ENCODE results near the gene ZNF747. TPM values are rescaled to one million over a fixed set of nuclear protein-coding genes. Genes with fewer than 3 reads are reported as not detected.

ZNF747 gene
- total RNA-seq, 1 experiment from 2014 or later = 12.3 TPM

DNA sequence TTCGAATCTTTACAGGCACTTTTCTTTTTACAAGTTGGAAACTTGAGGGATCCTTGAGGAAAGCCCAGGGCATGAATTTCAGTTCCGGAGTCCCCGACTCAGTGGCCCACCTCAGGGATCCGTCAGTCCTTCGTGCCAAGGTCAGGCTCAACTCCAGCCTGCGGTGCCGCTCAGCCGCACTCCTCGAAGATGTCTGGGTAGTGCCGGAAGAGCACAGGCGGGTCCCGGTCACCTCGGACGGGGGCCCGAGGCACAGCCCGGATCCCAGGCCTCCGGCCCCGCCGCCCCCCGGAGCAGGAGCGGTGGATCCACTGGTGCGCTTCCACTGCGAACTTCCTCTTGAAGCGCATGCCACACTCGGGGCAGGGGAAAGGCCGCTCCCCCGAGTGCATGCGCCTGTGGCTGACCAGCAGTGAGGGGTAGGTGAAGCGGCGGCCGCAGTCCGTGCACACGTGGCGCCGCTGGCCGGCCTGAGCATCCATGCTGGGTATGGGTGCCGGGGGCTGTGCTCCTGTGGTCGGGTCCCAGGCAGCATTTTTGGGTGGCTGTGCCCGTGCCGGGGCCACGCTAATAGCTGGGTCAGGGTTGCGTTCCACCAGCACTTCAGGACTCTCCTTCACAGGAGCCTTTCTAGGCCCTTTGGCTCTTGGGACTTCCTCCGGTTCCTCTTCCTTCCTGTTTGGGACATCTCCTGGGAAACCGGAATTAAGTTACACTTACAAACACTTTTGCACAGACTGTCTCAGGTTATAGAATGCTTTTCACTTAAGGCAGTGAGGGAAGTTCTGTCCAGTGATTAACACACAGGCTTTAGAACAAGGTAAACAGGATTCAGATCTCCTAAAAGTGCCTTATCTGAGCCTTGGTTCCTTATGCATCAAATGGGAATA is 35.3 kb upstream of the ZNF747 start:
- H3K4me1 Mint-ChIP-seq (ENCODE audit: low read depth, unreplicated experiment) = peaks cover 40% of the 10 kb centered on the region
- H3K27ac Mint-ChIP-seq (ENCODE audit: unreplicated experiment) = peak overlapping the region; percentile 93
- TF ChIP-seq CTCF (IDR thresholded peaks at IDR 0.05; ENCODE audit: unreplicated experiment) = no peak
- H3K4me3 Mint-ChIP-seq (ENCODE audit: low read depth, unreplicated experiment) = peak overlapping the region; percentile 84
- CTCF ChIA-PET = interaction anchor here (1.3 to 2.6 kb wide), 3 partner anchors 9 to 140 kb away, joined by 4 to 12 read pairs (median 12); partner anchors contain the start of gene DCTPP1
- intact Hi-C loops (cut with micrococcal nuclease; ENCODE audit: unreplicated experiment) = loop anchor here (5.0 kb wide), 1 partner anchor 57 kb away; no protein-coding TSS in a partner anchor
- BruUV-seq (replicated peaks) = TSS peak; percentile 27
- H3K27me3 Mint-ChIP-seq (ENCODE audit: unreplicated experiment) = peaks cover 11% of the 10 kb centered on the region
- H3K9me3 Mint-ChIP-seq (ENCODE audit: low read depth, unreplicated experiment) = no peaks in the 10 kb centered on the region
- no peak for DNase-seq
- H3K36me3 Mint-ChIP-seq (ENCODE audit: insufficient read depth, unreplicated experiment) = peaks cover 28% of the 10 kb centered on the region

GRCh38 chr16:30569281-30569680 is 34.6 kb upstream of the ZNF747 start:
- H3K27me3 Mint-ChIP-seq (ENCODE audit: unreplicated experiment) = peaks cover 11% of the 10 kb centered on the region

DNA sequence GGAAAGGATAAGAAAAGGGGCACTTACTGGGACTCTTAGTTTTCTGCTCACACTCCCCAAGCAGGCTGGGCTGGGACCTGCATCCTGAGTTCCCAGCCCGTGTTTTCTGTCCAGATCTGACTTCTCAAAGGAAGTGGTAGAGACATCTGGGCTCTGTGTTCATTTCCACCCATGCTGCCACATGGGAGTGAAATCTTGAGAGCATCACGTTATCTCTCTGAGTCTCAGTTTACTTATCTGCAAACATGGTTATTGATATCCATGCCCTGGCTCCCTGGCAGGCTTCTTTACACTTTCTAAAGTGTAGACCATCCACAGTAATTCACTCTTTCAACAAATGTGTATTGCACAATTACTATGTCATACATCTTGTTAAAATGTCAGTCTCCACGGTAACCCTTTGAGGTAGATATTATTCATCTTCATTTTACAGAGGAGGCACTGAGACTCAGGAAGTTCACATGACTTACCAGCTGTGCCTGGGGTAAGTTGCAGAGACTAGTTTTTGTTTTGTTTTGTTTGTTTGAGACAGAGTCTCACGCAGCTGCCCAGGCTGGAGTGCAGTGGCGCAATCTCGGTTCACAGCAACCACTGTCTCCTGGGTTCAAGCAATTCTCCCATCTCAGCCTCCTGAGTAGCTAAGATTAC is 33.5 kb upstream of the ZNF747 start:
- BruUV-seq (replicated peaks) = no TSS peak
- DNase-seq = no peak
- intact Hi-C loops (cut with micrococcal nuclease; ENCODE audit: unreplicated experiment) = no loop called here
- Mint-ChIP-seq H3K27ac (ENCODE audit: unreplicated experiment) (no peak overlapping the region), H3K4me3 (ENCODE audit: low read depth, unreplicated experiment) (no peak overlapping the region), H3K36me3 (ENCODE audit: insufficient read depth, unreplicated experiment) (peaks cover 24% of the 10 kb centered on the region), H3K9me3 (ENCODE audit: low read depth, unreplicated experiment) (no peaks in the 10 kb centered on the region), H3K27me3 (ENCODE audit: unreplicated experiment) (peaks cover 11% of the 10 kb centered on the region), H3K4me1 (ENCODE audit: low read depth, unreplicated experiment) (peaks cover 27% of the 10 kb centered on the region)
- no peak for TF ChIP-seq CTCF (IDR thresholded peaks at IDR 0.05; ENCODE audit: unreplicated experiment)
- CTCF ChIA-PET = interaction anchor here (0.7 kb wide), 1 partner anchor 70 kb away, joined by 7 read pairs; no protein-coding TSS in a partner anchor

More at GRCh38 chr16:30569281-30569680, 34.6 kb upstream of the ZNF747 start:
- Mint-ChIP-seq H3K27ac (ENCODE audit: unreplicated experiment) (no peak overlapping the region), H3K9me3 (ENCODE audit: low read depth, unreplicated experiment) (no peaks in the 10 kb centered on the region), H3K4me3 (ENCODE audit: low read depth, unreplicated experiment) (no peak overlapping the region), H3K36me3 (ENCODE audit: insufficient read depth, unreplicated experiment) (peaks cover 28% of the 10 kb centered on the region), H3K4me1 (ENCODE audit: low read depth, unreplicated experiment) (peaks cover 33% of the 10 kb centered on the region)
- CTCF ChIA-PET = no interaction called here
- TF ChIP-seq CTCF (IDR thresholded peaks at IDR 0.05; ENCODE audit: unreplicated experiment) = no peak
- no TSS peak for BruUV-seq (replicated peaks)
- intact Hi-C loops (cut with micrococcal nuclease; ENCODE audit: unreplicated experiment) = no loop called here
- no peak for DNase-seq

- peaks cover 11% of the 10 kb centered on the region for H3K27me3 Mint-ChIP-seq (ENCODE audit: unreplicated experiment)
- intact Hi-C loops (cut with micrococcal nuclease; ENCODE audit: unreplicated experiment) = no loop called here
- no peak for TF ChIP-seq CTCF (IDR thresholded peaks at IDR 0.05; ENCODE audit: unreplicated experiment)
- H3K4me3 Mint-ChIP-seq (ENCODE audit: low read depth, unreplicated experiment) = no peak overlapping the region
- H3K4me1 Mint-ChIP-seq (ENCODE audit: low read depth, unreplicated experiment) = peaks cover 23% of the 10 kb centered on the region
- CTCF ChIA-PET = interaction anchor here (0.7 kb wide), 1 partner anchor 70 kb away, joined by 7 read pairs; no protein-coding TSS in a partner anchor
- peaks cover 18% of the 10 kb centered on the region for H3K36me3 Mint-ChIP-seq (ENCODE audit: insufficient read depth, unreplicated experiment)
- no TSS peak for BruUV-seq (replicated peaks)
- DNase-seq = peak; percentile 18
- peak overlapping the region; percentile 28 for H3K27ac Mint-ChIP-seq (ENCODE audit: unreplicated experiment)
- H3K9me3 Mint-ChIP-seq (ENCODE audit: low read depth, unreplicated experiment) = no peaks in the 10 kb centered on the region
Measured at GRCh38 chr16:30567160-30567990, 32.7 kb upstream of the ZNF747 start.

Measured in Calu3 (cell line).